Right ventricle myocardium inferior (tissue), 1 donor: ENCODE results near the gene EID2. TPM values are rescaled to one million over a fixed set of nuclear protein-coding genes. Genes with fewer than 3 reads are reported as not detected.

Experiments used
- total RNA-seq: library from RNA; stranded (reverse); fragmentation: NEBNext Ultra II Directional; extraction: Animal tissue kit (Norgen Biotek cat#: 25700); gene quantifications from one replicate; pipeline ENCODE4 v1.2.1, GENCODE V29; 2021
- donor health status: DM: no; HTN: yes; CAD: no; lungs with severe emphysema.

The EID2 gene
- total RNA-seq, 1 donor from 2014 or later: 10.7 TPM

Other genes with a start within 250 kb of the EID2 start
- not detected for gene IFNL1, start 243.8 kb downstream of the EID2 start, total RNA-seq
- gene LRFN1, start 219.3 kb downstream of the EID2 start, total RNA-seq: 0.41 TPM
- gene GMFG, start 204.1 kb downstream of the EID2 start, total RNA-seq: 20.2 TPM
- gene SAMD4B, start 197.7 kb downstream of the EID2 start, total RNA-seq: 40.6 TPM
- gene PAF1, start 149.1 kb downstream of the EID2 start, total RNA-seq: 34.5 TPM
- gene MED29, start 148.8 kb downstream of the EID2 start, total RNA-seq: 21.8 TPM
- 48.7 TPM for gene ZFP36, start 133.3 kb downstream of the EID2 start, total RNA-seq
- gene PLEKHG2, start 127.5 kb downstream of the EID2 start, total RNA-seq: 10.4 TPM
- gene RPS16, start 104.2 kb downstream of the EID2 start, total RNA-seq: 1,258 TPM
- 80.6 TPM for gene SUPT5H, start 94.6 kb downstream of the EID2 start, total RNA-seq
- 75.9 TPM for gene TIMM50, start 59.3 kb downstream of the EID2 start, total RNA-seq
- gene DLL3, start 41.2 kb downstream of the EID2 start, total RNA-seq: not detected
- not detected for gene SELENOV, start 25.0 kb downstream of the EID2 start, total RNA-seq
- gene EID2B, start 7.3 kb downstream of the EID2 start, total RNA-seq: 1.7 TPM
- not detected for gene LGALS13, start 62.4 kb upstream of the EID2 start, total RNA-seq
- not detected for gene LGALS16, start 115.8 kb upstream of the EID2 start, total RNA-seq
- not detected for gene LGALS14, start 164.3 kb upstream of the EID2 start, total RNA-seq
- gene CLC, start 197.9 kb upstream of the EID2 start, total RNA-seq: not detected
- not detected for gene LEUTX, start 238.7 kb upstream of the EID2 start, total RNA-seq